Testis (tissue), 3 donors: Measurements from ENCODE around the gene CLSTN1. TPM values are rescaled to one million over a fixed set of nuclear protein-coding genes. Genes with fewer than 3 reads are reported as not detected.

Experiments used
- DNase-seq: peaks from one replicate; pipeline ENCODE4 v3.0.0-alpha.2; 2019
- H3K27ac ChIP-seq, 2 donors: fragments of 200-600 bp; sonication (generic); one replicate each; pipeline ENCODE4 v1.5.1; 2019
- H3K27me3 ChIP-seq: fragments of 200-600 bp; sonication (generic); one replicate; pipeline ENCODE4 v1.5.1; 2019
- H3K36me3 ChIP-seq: fragments of 200-600 bp; sonication (generic); one replicate; pipeline ENCODE4 v1.5.1; 2017; ENCODE audit warnings: low read depth; ENCODE audit errors: missing control alignments
- H3K4me1 ChIP-seq: fragments of 200-600 bp; sonication (generic); one replicate; pipeline ENCODE4 v1.5.1; 2019
- H3K4me3 ChIP-seq, 2 donors: fragments of 200-600 bp; sonication (generic); one replicate each; pipeline ENCODE4 v1.5.1; 2017 to 2019
- H3K9me3 ChIP-seq: fragments of 200-600 bp; sonication (generic); one replicate; pipeline ENCODE4 v1.5.1; 2017
- CTCF ChIP-seq, 3 experiments: fragments of 450-650 bp in 2 of 3; fragments of 200-600 bp in 1 of 3; sonication (generic) in 1 of 3; IDR thresholded peaks; one replicate each; pipeline ENCODE4 v1.5.1; 2016 to 2019; ENCODE audit warnings: antibody characterized with exemption in 3 of 3, mild to moderate bottlenecking in 2 of 3, moderate library complexity in 1 of 3
- POLR2A ChIP-seq: fragments of 450-650 bp; IDR thresholded peaks from one replicate; pipeline ENCODE4 v1.6.1; 2017; ENCODE audit warnings: antibody characterized with exemption, mild to moderate bottlenecking, moderate library complexity
- WGBS, 2 donors: methylation state at CpG; one replicate each; pipeline ENCODE4 v1.1.5; 2018; 5-methylcytosine and 5-hydroxymethylcytosine counted together
- intact Hi-C: fragments of 100-400 bp; cut with DNase I; formaldehyde crosslinking; loops from one replicate; pipeline ENCODE4 v1.15.1; 2023; ENCODE audit warnings: low total_unique reads
- polyA plus RNA-seq: library from polyadenylated mRNA; stranded (reverse); fragments of 350-450 nt; fragmentation: Illumina TruSeq; extraction: RNeasy Lipid Tissue Mini Kit (QIAGEN cat#74804); gene quantifications from one replicate; pipeline ENCODE4 v1.2.3, GENCODE V29; 2014; ENCODE audit warnings: low read depth, low replicate concordance; ENCODE audit not compliant: insufficient read depth
- total RNA-seq, 2 donors: library from RNA; depleted of rRNA; stranded (reverse); fragments of >200 nt; gene quantifications; one replicate each; pipeline ENCODE4 v1.2.3, GENCODE V29; 2016

Gene CLSTN1
- total and polyA plus RNA-seq, 3 donors from 2014 or later: 52.6 to 70.2 (median 60.4) TPM

GRCh38 chr1:9703681-9704080, 120.1 kb downstream of the CLSTN1 start:
- H3K4me1 ChIP-seq: no peaks in the 10 kb centered on the region
- DNase-seq: no peak
- no peak overlapping the region for H3K27ac ChIP-seq
- no peaks in the 10 kb centered on the region for H3K36me3 ChIP-seq
- TF ChIP-seq POLR2A: no peak
- H3K4me3 ChIP-seq: no peak overlapping the region
- intact Hi-C loops: no loop called here
- 94 to 95% methylated on average over 3 of the region's 3 CpGs for WGBS, 2 donors
- H3K27me3 ChIP-seq: no peaks in the 10 kb centered on the region
- H3K9me3 ChIP-seq: no peaks in the 10 kb centered on the region

GRCh38 chr1:9703165-9703509, 120.6 kb downstream of the CLSTN1 start:
- intact Hi-C loops: no loop called here
- Histone ChIP-seq H3K36me3 (no peaks in the 10 kb centered on the region), H3K27ac (no peak overlapping the region), H3K9me3 (no peaks in the 10 kb centered on the region), H3K4me3 (no peak overlapping the region), H3K4me1 (no peaks in the 10 kb centered on the region), H3K27me3 (no peaks in the 10 kb centered on the region)
- no peak for DNase-seq
- WGBS, 2 donors: 78 to 94% methylated on average over 5 of the region's 5 CpGs
- TF ChIP-seq POLR2A: no peak
- TF ChIP-seq CTCF (IDR thresholded peaks at IDR 0.05): no peak

- no peak for DNase-seq
- Histone ChIP-seq H3K4me1 (no peaks in the 10 kb centered on the region), H3K36me3 (no peaks in the 10 kb centered on the region), H3K4me3 (no peak overlapping the region), H3K9me3 (no peaks in the 10 kb centered on the region), H3K27ac (no peak overlapping the region), H3K27me3 (no peaks in the 10 kb centered on the region)
- no peak for TF ChIP-seq CTCF (IDR thresholded peaks at IDR 0.05)
- no peak for TF ChIP-seq POLR2A
- WGBS, 2 donors: 75 to 83% methylated on average over 4 of the region's 4 CpGs
- intact Hi-C loops: no loop called here
Measured at GRCh38 chr1:9701665-9702064, 122.1 kb downstream of the CLSTN1 start.

- no peaks in the 10 kb centered on the region for H3K4me1 ChIP-seq
- H3K27me3 ChIP-seq: no peaks in the 10 kb centered on the region
- no peak for DNase-seq
- no peak for TF ChIP-seq POLR2A
- no peak overlapping the region for H3K27ac ChIP-seq
- intact Hi-C loops: no loop called here
- 82 to 92% methylated on average over 8 to 12 of the region's 12 CpGs for WGBS, 2 donors
- no peaks in the 10 kb centered on the region for H3K36me3 ChIP-seq
- no peak overlapping the region for H3K4me3 ChIP-seq
- H3K9me3 ChIP-seq: no peaks in the 10 kb centered on the region
Measured at GRCh38 chr1:9700340-9700739, 123.4 kb downstream of the CLSTN1 start.

GRCh38 chr1:9699361-9699760, 124.4 kb downstream of the CLSTN1 start:
- no peak overlapping the region for H3K27ac ChIP-seq
- WGBS, 2 donors: 94% methylated on average over 7 of the region's 7 CpGs
- TF ChIP-seq CTCF (IDR thresholded peaks at IDR 0.05) (no peak), POLR2A (no peak)
- DNase-seq: no peak
- H3K27me3 ChIP-seq: no peaks in the 10 kb centered on the region
- H3K36me3 ChIP-seq: no peaks in the 10 kb centered on the region
- H3K4me1 ChIP-seq: no peaks in the 10 kb centered on the region
- H3K9me3 ChIP-seq: no peaks in the 10 kb centered on the region
- H3K4me3 ChIP-seq: no peak overlapping the region
- intact Hi-C loops: no loop called here

- Histone ChIP-seq H3K27me3 (no peaks in the 10 kb centered on the region), H3K27ac (no peak overlapping the region), H3K4me1 (no peaks in the 10 kb centered on the region), H3K36me3 (no peaks in the 10 kb centered on the region), H3K4me3 (no peak overlapping the region), H3K9me3 (no peaks in the 10 kb centered on the region)
- 91 to 98% methylated on average over 2 of the region's 2 CpGs for WGBS, 2 donors
- TF ChIP-seq CTCF (IDR thresholded peaks at IDR 0.05) (no peak), POLR2A (no peak)
- DNase-seq: no peak
- intact Hi-C loops: no loop called here
Measured at GRCh38 chr1:9696793-9697192, 127.0 kb downstream of the CLSTN1 start.
